HepG2 (cell line): ENCODE data around the gene PPP4R2. TPM values are rescaled to one million over a fixed set of nuclear protein-coding genes. Genes with fewer than 3 reads are reported as not detected.

Experiments
- ATAC-seq: fragments of 200-7000 bp; cut with Tn5 transposase; 3 replicates; pipeline ENCODE4 v1.9.1; 2020; ENCODE audit warnings: mild to moderate bottlenecking, moderate library complexity
- BruUV-seq: library from RNA; stranded (reverse); fragments of 400-500 nt; replicated peaks from 2 replicates; lab custom pipeline; 2021; lab: Mats Ljungman, UMichigan
- CTCF ChIA-PET: fragments of 300-600 bp; formaldehyde crosslinking; extraction: SDS; loops from one replicate; lab custom pipeline; 2021; ENCODE audit warnings: low total read pairs, inconsistent platforms, low intra/inter-chr PET ratio; lab: Yijun Ruan, JAX
- POLR2A ChIA-PET: fragments of 350-600 bp; sonication (Branson Sonifier 250); formaldehyde crosslinking; loops from one replicate; lab custom pipeline; 2020; ENCODE audit warnings: antibody characterized with exemption, inconsistent platforms; lab: Yijun Ruan, JAX
- DNase-seq: peaks from one replicate; pipeline ENCODE4 v3.0.0-alpha.2; 2015; ENCODE audit warnings: low spot score
- FAIRE-seq: peaks from 3 replicates; lab custom pipeline; 2011; peaks lifted over from hg19 to GRCh38; lab: Jason Lieb, UNC
- H2AFZ ChIP-seq: one replicate; pipeline ENCODE4 v1.6.1; 2011; ENCODE audit warnings: low read length, inconsistent platforms
- H3K27ac ChIP-seq: fragments of 300-600 bp; 3 replicates; pipeline ENCODE4 v1.8.0; 2011; ENCODE audit warnings: mixed run types, mild to moderate bottlenecking, mixed read lengths, low read length, inconsistent platforms; ENCODE audit not compliant: insufficient read depth; ENCODE audit errors: extremely low read length
- H3K27me3 ChIP-seq, 2 experiments: fragments of 200-600 bp in 1 of 2; 2 replicates in 1 of 2; 3 replicates in 1 of 2; pipeline versions ENCODE4 v1.6.0 to v1.8.0; 2011; ENCODE audit warnings: low read length in 2 of 2, mild to moderate bottlenecking in 2 of 2, moderate library complexity in 2 of 2, inconsistent platforms in 1 of 2; ENCODE audit not compliant: insufficient read depth in 2 of 2, control insufficient read depth in 1 of 2
- H3K36me3 ChIP-seq, 2 experiments: fragments of 200-600 bp in 1 of 2; replicated peaks in 1 of 2; 2 replicates in 1 of 2; 3 replicates in 1 of 2; pipeline versions ENCODE4 v1.5.1 to v1.8.0; 2011; ENCODE audit warnings: low read length in 2 of 2, inconsistent platforms in 1 of 2; ENCODE audit not compliant: insufficient read depth in 2 of 2, control insufficient read depth in 1 of 2
- H3K4me1 ChIP-seq: 2 replicates; pipeline ENCODE4 v1.5.1; 2012; ENCODE audit warnings: low read length, inconsistent platforms; ENCODE audit not compliant: insufficient read depth
- H3K4me2 ChIP-seq: 2 replicates; pipeline ENCODE4 v1.6.0; 2011; ENCODE audit warnings: low read depth, low read length, inconsistent platforms
- H3K4me3 ChIP-seq, 3 experiments: fragments of 200-600 bp in 1 of 3; sonication (generic), shearing (Covaris generic) in 1 of 3; replicated peaks in 1 of 3; 2 replicates each; pipeline ENCODE4 v1.5.1; 2011 to 2016; ENCODE audit warnings: low read length in 3 of 3, inconsistent platforms in 2 of 3, low read depth in 2 of 3, mild to moderate bottlenecking in 2 of 3, control low read depth in 1 of 3, mixed read lengths in 1 of 3; ENCODE audit not compliant: insufficient read depth in 1 of 3
- H3K79me2 ChIP-seq: one replicate; pipeline ENCODE4 v1.6.1; 2011; ENCODE audit warnings: low read length, inconsistent platforms; ENCODE audit not compliant: insufficient read depth
- H3K9ac ChIP-seq: 2 replicates; pipeline ENCODE4 v1.6.0; 2011; ENCODE audit warnings: mild to moderate bottlenecking, low read depth, low read length, inconsistent platforms; ENCODE audit not compliant: insufficient read depth
- H3K9me3 ChIP-seq: 2 replicates; pipeline ENCODE4 v1.5.1; 2012; ENCODE audit warnings: mild to moderate bottlenecking, low read length
- H4K20me1 ChIP-seq: 2 replicates; pipeline ENCODE4 v1.6.0; 2011; ENCODE audit warnings: inconsistent platforms, mild to moderate bottlenecking, low read length, moderate library complexity; ENCODE audit not compliant: insufficient read depth
- ETV6 ChIP-seq: sonication (generic); formaldehyde crosslinking; conservative IDR thresholded peaks from 2 replicates; pipeline ENCODE4 v1.4.0; 2020; ENCODE audit warnings: missing genetic modification reagents
- HNF4G ChIP-seq, 2 experiments: sonication (generic) in 1 of 2; formaldehyde crosslinking in 1 of 2; IDR thresholded peaks; 2 replicates each; pipeline versions ENCODE4 v1.4.0 to v1.6.1; 2011 to 2020; ENCODE audit warnings: borderline replicate concordance in 2 of 2, low read depth in 2 of 2, mild to moderate bottlenecking in 2 of 2, low read length in 1 of 2, missing genetic modification reagents in 1 of 2, moderate library complexity in 1 of 2
- HNRNPH1 ChIP-seq: fragments of 200-400 bp; formaldehyde crosslinking; optimal IDR thresholded peaks from 2 replicates; pipeline ENCODE3; 2017; ENCODE audit warnings: mild to moderate bottlenecking, low read depth, low read length
- MZF1 ChIP-seq: sonication (generic); formaldehyde crosslinking; IDR thresholded peaks from 2 replicates; pipeline ENCODE4 v1.8.1; 2023; ENCODE audit warnings: mild to moderate bottlenecking, missing genetic modification reagents, borderline replicate concordance
- ZNF331 ChIP-seq: sonication (generic); formaldehyde crosslinking; IDR thresholded peaks from 2 replicates; pipeline ENCODE4 v1.4.0; 2020; ENCODE audit warnings: missing genetic modification reagents
- ZNF790 ChIP-seq: sonication (generic); formaldehyde crosslinking; IDR thresholded peaks from 2 replicates; pipeline ENCODE4 v1.8.0; 2022; ENCODE audit warnings: missing genetic modification reagents, mild to moderate bottlenecking, borderline replicate concordance
- WGBS: methylation state at CpG from one replicate; pipeline ENCODE4 v1.1.6; 2017; ENCODE audit warnings: low lambda C conversion rate; 5-methylcytosine and 5-hydroxymethylcytosine counted together
- in situ Hi-C: cut with HindIII; loops from 2 replicates; pipeline ENCODE4 v1.10.0; 2017; ENCODE audit warnings: low pct_unique_long_range_greater_than_20kb; ENCODE audit not compliant: extremely low pct_ligation_motif_present
- intact Hi-C: fragments of 100-400 bp; cut with micrococcal nuclease; formaldehyde crosslinking; loops from one replicate; pipeline ENCODE4 v1.10.0; 2022; ENCODE audit not compliant: unreplicated experiment
- polyA plus RNA-seq, 8 experiments: library from polyadenylated mRNA; depleted of rRNA in 3 of 8; stranded (reverse) in 7 of 8; unstranded in 1 of 8; fragments of >200 nt; fragmentation: Illumina TruSeq in 4 of 8; extraction: Trizol in 4 of 8; gene quantifications; 2 replicates each; pipeline versions ENCODE4 v1.2.1 to v1.2.3, GENCODE V29; 2011 to 2016; ENCODE audit warnings: low read depth in 4 of 8, missing spikeins in 1 of 8, mixed read lengths in 1 of 8; ENCODE audit not compliant: insufficient read depth in 1 of 8
- total RNA-seq, 5 experiments: library from RNA; depleted of rRNA; stranded (reverse); fragments of >200 nt; fragmentation: Illumina TruSeq; extraction: Trizol; gene quantifications; 2 replicates each; pipeline ENCODE4 v1.2.3, GENCODE V29; 2016; ENCODE audit warnings: low read depth in 1 of 5
- TF ChIP-seq, protein P1 (sequence below): sonication (generic); formaldehyde crosslinking; conservative IDR thresholded peaks from 2 replicates; pipeline ENCODE4 v1.4.0; 2020; ENCODE audit warnings: missing genetic modification reagents
- TF ChIP-seq, protein P2 (sequence below): sonication (generic); formaldehyde crosslinking; IDR thresholded peaks from 2 replicates; pipeline ENCODE4 v1.4.0; 2020; ENCODE audit warnings: mild to moderate bottlenecking, missing genetic modification reagents

The PPP4R2 gene
- total and polyA plus RNA-seq, 2 of the 13 experiments (the other 11 are each of a cell fraction or from before 2014, with no cell fraction given) = 22.3 to 161 TPM

- TF ChIP-seq ZNF790 = no peak
- no peak for TF ChIP-seq MZF1 (CRISPR knock-in tag)
- no peak for TF ChIP-seq ETV6
These were observed 26.8 kb upstream of the PPP4R2 start (continued) for GRCh38 chr3:72969766-72970165.

DNA sequence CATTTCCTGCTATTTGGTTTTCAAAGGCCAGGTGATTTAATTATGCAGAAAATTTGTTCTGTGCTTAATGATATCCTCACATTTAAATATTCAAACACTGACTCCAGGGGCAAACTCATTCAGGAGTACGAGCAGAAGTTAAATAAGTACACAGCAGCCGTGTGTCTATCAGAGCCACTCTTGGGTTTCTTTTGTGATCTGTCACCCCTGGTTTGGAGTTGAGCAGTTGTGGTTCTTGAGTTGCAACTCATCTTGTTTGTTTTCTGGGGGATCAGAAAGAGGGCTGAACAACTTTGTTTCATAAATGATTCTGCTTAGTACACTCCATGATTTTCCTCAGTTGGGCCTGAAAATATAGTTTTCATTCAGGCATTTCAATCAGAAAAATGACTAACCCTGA is 25.7 kb upstream of the PPP4R2 start:
- in situ Hi-C loops = no loop called here
- ChIA-PET POLR2A (no interaction called here), CTCF (no interaction called here)
- TF ChIP-seq HNF4G (IDR thresholded peaks at IDR 0.05; ENCODE audit: borderline replicate concordance, low read depth, low read length) (no peak), HNF4G (CRISPR knock-in tag; IDR thresholded peaks at IDR 0.05; ENCODE audit: borderline replicate concordance, low read depth) (no peak), ZNF331 (CRISPR knock-in tag) (no peak), HNRNPH1 (no peak)
- TF ChIP-seq, protein P1, sequence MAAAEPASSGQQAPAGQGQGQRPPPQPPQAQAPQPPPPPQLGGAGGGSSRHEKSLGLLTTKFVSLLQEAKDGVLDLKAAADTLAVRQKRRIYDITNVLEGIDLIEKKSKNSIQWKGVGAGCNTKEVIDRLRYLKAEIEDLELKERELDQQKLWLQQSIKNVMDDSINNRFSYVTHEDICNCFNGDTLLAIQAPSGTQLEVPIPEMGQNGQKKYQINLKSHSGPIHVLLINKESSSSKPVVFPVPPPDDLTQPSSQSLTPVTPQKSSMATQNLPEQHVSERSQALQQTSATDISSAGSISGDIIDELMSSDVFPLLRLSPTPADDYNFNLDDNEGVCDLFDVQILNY (CRISPR knock-in tag) = no peak
- TF ChIP-seq, protein P2, sequence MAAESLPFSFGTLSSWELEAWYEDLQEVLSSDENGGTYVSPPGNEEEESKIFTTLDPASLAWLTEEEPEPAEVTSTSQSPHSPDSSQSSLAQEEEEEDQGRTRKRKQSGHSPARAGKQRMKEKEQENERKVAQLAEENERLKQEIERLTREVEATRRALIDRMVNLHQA = no peak
- TF ChIP-seq, all 625 proteins: peak for 0
- H3K36me3 ChIP-seq = no peaks in the 10 kb centered on the region
- H3K27ac ChIP-seq = peak overlapping the region; percentile 25
- H3K79me2 ChIP-seq = no peaks in the 10 kb centered on the region
- no peak overlapping the region for H3K9ac ChIP-seq
- ATAC-seq (no peak), FAIRE-seq (no peak), DNase-seq (no peak)
- H3K9me3 ChIP-seq = no peaks in the 10 kb centered on the region
- intact Hi-C loops = no loop called here
- no peak overlapping the region for H2AFZ ChIP-seq
- no TSS peak for BruUV-seq
- H3K4me2 ChIP-seq = no peak overlapping the region
- H3K4me1 ChIP-seq = peaks cover 74% of the 10 kb centered on the region
- H3K27me3 ChIP-seq = no peaks in the 10 kb centered on the region
- 71% methylated on average over 2 of the region's 2 CpGs for WGBS
- no peak overlapping the region for H3K4me3 ChIP-seq
- H4K20me1 ChIP-seq = no peaks in the 10 kb centered on the region
